ENCODE results near the gene UBE2F. TPM values are rescaled to one million over a fixed set of nuclear protein-coding genes. Genes with fewer than 3 reads are reported as not detected.

Gene UBE2F
- total RNA-seq, 1 donor, result 49.8 TPM

DNA sequence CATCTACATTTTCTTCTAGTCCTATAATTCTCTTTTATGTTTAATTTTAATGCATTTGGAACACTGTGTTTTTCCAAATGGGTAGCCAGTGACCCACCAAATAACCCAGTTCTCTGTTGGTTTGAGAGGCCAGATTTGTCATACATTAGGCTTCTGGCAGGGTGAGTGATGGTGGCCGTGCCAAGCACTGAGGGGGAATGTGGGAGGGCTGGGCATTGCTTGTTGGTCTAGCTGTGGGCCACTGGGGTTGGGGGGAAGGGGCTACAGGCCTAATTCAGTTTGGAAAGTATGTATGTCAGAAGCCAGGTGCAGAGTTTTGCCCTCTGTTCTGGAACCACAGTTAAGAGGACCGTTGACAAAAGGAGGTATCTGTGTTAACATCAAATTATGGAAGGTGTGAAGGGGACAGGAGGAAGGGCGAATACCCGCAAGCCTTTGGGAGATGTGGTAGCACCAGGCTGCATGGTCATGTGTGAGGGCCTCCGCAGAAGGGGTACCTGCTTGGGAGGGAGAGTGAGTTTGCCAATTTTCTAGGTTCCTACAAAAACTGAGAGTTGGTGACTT lies 55.9 kb downstream of the UBE2F start:
- no peak for TF ChIP-seq CTCF (IDR thresholded peaks at IDR 0.05; ENCODE audit: insufficient read depth, low read length)
- no peak for DNase-seq (ENCODE audit: low read depth)
- no peak overlapping the region for H3K4me3 ChIP-seq (ENCODE audit: low read depth, low read length)

DNA sequence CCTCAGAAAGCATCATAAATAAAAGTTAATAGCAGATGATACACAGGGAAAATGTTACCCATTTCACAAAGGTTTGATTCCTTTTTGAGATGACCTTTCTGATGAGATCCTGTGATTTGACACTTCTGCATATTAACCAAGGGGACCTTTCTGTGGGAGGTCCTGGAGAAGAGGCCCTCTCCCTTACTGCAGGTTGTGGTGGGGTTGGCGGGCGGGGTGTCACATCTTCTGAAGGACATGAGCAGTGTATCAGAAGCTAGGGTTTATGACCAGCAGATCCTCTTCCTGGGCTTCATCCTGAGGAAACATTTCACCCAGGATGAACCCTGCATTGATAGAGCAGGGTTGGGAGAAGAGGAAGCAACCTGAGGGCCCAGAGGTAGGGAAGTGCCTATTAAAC lies 56.8 kb downstream of the UBE2F start:
- TF ChIP-seq CTCF (IDR thresholded peaks at IDR 0.05; ENCODE audit: insufficient read depth, low read length), result no peak
- no peak for DNase-seq (ENCODE audit: low read depth)
- H3K4me3 ChIP-seq (ENCODE audit: low read depth, low read length), result no peak overlapping the region

DNA sequence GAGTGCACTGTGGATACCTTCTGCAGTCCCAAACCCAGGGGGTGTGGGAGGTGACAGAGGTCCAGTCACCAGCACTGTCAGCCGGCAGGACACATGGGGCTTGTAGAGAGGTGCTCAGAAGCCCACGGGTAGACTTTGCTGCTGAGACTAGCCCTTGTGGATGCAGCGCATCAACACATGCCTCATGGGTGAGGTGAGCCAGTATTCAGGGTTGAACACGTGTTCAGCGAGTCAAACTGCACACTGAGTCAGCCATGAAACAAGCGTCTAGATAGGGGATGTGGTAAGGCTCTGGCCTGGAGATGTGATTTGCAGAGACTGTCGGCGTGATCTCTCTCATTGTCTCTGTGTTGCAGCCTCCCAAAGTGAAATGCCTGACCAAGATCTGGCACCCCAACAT lies 58.2 kb downstream of the UBE2F start:
- H3K4me3 ChIP-seq (ENCODE audit: low read depth, low read length), result no peak overlapping the region
- peak; percentile 39 for DNase-seq (ENCODE audit: low read depth)
- TF ChIP-seq CTCF (IDR thresholded peaks at IDR 0.05; ENCODE audit: insufficient read depth, low read length), result no peak

- TF ChIP-seq CTCF (IDR thresholded peaks at IDR 0.05; ENCODE audit: insufficient read depth, low read length), result no peak
- H3K4me3 ChIP-seq (ENCODE audit: low read depth, low read length), result no peak overlapping the region
- no peak for DNase-seq (ENCODE audit: low read depth)
Measured at GRCh38 chr2:238025741-238026360, 59.0 kb downstream of the UBE2F start.

GRCh38 chr2:238027058-238027457 lies 60.2 kb downstream of the UBE2F start:
- no peak for DNase-seq (ENCODE audit: low read depth)

GRCh38 chr2:238027591-238028415 lies 61.0 kb downstream of the UBE2F start:
- no peak overlapping the region for H3K4me3 ChIP-seq (ENCODE audit: low read depth, low read length)
- TF ChIP-seq CTCF (IDR thresholded peaks at IDR 0.05; ENCODE audit: insufficient read depth, low read length), result no peak
- DNase-seq (ENCODE audit: low read depth), result no peak

More at GRCh38 chr2:238027058-238027457, 60.2 kb downstream of the UBE2F start:
- TF ChIP-seq CTCF (IDR thresholded peaks at IDR 0.05; ENCODE audit: insufficient read depth, low read length), result no peak
- H3K4me3 ChIP-seq (ENCODE audit: low read depth, low read length), result no peak overlapping the region
